HG03039 (cell line): Measurements from ENCODE around the gene ALG6.
A peak's percentile ranks its signal among the peaks of the same experiment; 100 is the strongest.

Experiments used
- ATAC-seq: cut with Tn5 transposase; IDR thresholded peaks from one replicate; pipeline ENCODE4 v1.9.1; 2021; ENCODE audit warnings: mild to moderate bottlenecking, moderate library complexity; ENCODE audit not compliant: unreplicated experiment

The ALG6 gene

GRCh38 chr1:63367215-63368103, at the start of gene ALG6:
Gene ALG6 (plus strand): TSS chr1:63367627. CDS start chr1:63370978, 3,351 bp downstream.
- peak; percentile 96 for ATAC-seq

GRCh38 chr1:63317817-63318152, 49.6 kb upstream of the ALG6 start:
- ATAC-seq, result no peak

- no peak for ATAC-seq
Measured at GRCh38 chr1:63318201-63318979, 49.0 kb upstream of the ALG6 start.

- ATAC-seq, result no peak
Measured at GRCh38 chr1:63319046-63320021, 48.1 kb upstream of the ALG6 start.

- ATAC-seq, result no peak
Measured at GRCh38 chr1:63320022-63320721, 47.3 kb upstream of the ALG6 start.

- ATAC-seq, result no peak
Measured at GRCh38 chr1:63321066-63321784, 46.2 kb upstream of the ALG6 start.

GRCh38 chr1:63321785-63322113, 45.7 kb upstream of the ALG6 start:
- no peak for ATAC-seq

- peak; percentile 38 for ATAC-seq
Measured at GRCh38 chr1:63322114-63322943, 45.1 kb upstream of the ALG6 start, which contains the start of gene FOXD3. Gene FOXD3 (plus strand): TSS chr1:63322567. CDS start chr1:63323059, 492 bp downstream.

- no peak for ATAC-seq
Measured at GRCh38 chr1:63322944-63323864, 44.2 kb upstream of the ALG6 start.

- no peak for ATAC-seq
Measured at GRCh38 chr1:63323865-63324778, 43.3 kb upstream of the ALG6 start.

GRCh38 chr1:63324779-63325119, 42.7 kb upstream of the ALG6 start:
- ATAC-seq, result no peak

GRCh38 chr1:63325279-63325985, 42.0 kb upstream of the ALG6 start:
- no peak for ATAC-seq

- ATAC-seq, result no peak
Measured at GRCh38 chr1:63326106-63326472, 41.3 kb upstream of the ALG6 start.

- no peak for ATAC-seq
Measured at GRCh38 chr1:63326473-63327380, 40.7 kb upstream of the ALG6 start.

- ATAC-seq, result peak; percentile 42
Measured at GRCh38 chr1:63327417-63328054, 39.9 kb upstream of the ALG6 start.
